A549 (cell line): Measurements from ENCODE around the gene TMTC1.

ENCODE experiments used
- BHLHE40 ChIP-seq: IDR thresholded peaks from 2 replicates; pipeline ENCODE4 v1.6.1; 2012; ENCODE audit warnings: low read depth, low read length, inconsistent platforms
- EP300 ChIP-seq, 2 experiments: fragments of >200 bp; sonication (Bioruptor Twin); formaldehyde crosslinking; IDR thresholded peaks; 2 replicates in 1 of 2; 3 replicates in 1 of 2; pipeline ENCODE4 v1.6.1; 2016 to 2017
- ESRRA ChIP-seq: fragments of 150-350 bp; IDR thresholded peaks from 2 replicates; pipeline ENCODE4 v1.6.1; 2014; ENCODE audit warnings: mild to moderate bottlenecking, low read length, borderline replicate concordance
- HDAC2 ChIP-seq: fragments of 200-600 bp; sonication (generic); IDR thresholded peaks from 2 replicates; pipeline ENCODE4 v1.6.1; 2016
- HOXB13 ChIP-seq: fragments of 250-450 bp; sonication (Bioruptor Pico); IDR thresholded peaks from 2 replicates; pipeline ENCODE4 v1.5.0; 2020; ENCODE audit warnings: low read depth, mild to moderate bottlenecking, moderate library complexity
- JUN ChIP-seq, 2 experiments: fragments of >200 bp; sonication (Bioruptor Twin); formaldehyde crosslinking; IDR thresholded peaks; 2 replicates in 1 of 2; 3 replicates in 1 of 2; pipeline ENCODE4 v1.6.1; 2016 to 2017
- KDM1A ChIP-seq: fragments of 200-600 bp; sonication (generic); IDR thresholded peaks from 2 replicates; pipeline ENCODE4 v1.6.1; 2016; ENCODE audit warnings: low read depth, mild to moderate bottlenecking
- MYC ChIP-seq: IDR thresholded peaks from 2 replicates; pipeline ENCODE4 v1.6.1; 2012; ENCODE audit warnings: mild to moderate bottlenecking, inconsistent platforms, low read length, improper control_type of control experiment, borderline replicate concordance
- POLR2A ChIP-seq: IDR thresholded peaks from 2 replicates; pipeline ENCODE4 v1.6.1; 2012; ENCODE audit warnings: mild to moderate bottlenecking, low read length
- RFX5 ChIP-seq: fragments of 450-650 bp; IDR thresholded peaks from 2 replicates; pipeline ENCODE4 v1.7.1; 2014; ENCODE audit warnings: antibody characterized with exemption, mild to moderate bottlenecking, moderate library complexity
- RNF2 ChIP-seq: fragments of 200-600 bp; sonication (generic); IDR thresholded peaks from 2 replicates; pipeline ENCODE4 v1.6.1; 2016; ENCODE audit warnings: low read depth, mild to moderate bottlenecking, antibody characterized with exemption, moderate library complexity, borderline replicate concordance
- TF ChIP-seq, protein P1 (sequence below): fragments of >200 bp; sonication (Bioruptor Twin); formaldehyde crosslinking; IDR thresholded peaks from 3 replicates; pipeline ENCODE4 v1.5.1; 2016
- TF ChIP-seq, protein P2 (sequence below): fragments of 200-600 bp; sonication (generic); IDR thresholded peaks from 2 replicates; pipeline ENCODE4 v1.6.1; 2016; ENCODE audit warnings: antibody characterized with exemption, mild to moderate bottlenecking, moderate library complexity

DNA sequence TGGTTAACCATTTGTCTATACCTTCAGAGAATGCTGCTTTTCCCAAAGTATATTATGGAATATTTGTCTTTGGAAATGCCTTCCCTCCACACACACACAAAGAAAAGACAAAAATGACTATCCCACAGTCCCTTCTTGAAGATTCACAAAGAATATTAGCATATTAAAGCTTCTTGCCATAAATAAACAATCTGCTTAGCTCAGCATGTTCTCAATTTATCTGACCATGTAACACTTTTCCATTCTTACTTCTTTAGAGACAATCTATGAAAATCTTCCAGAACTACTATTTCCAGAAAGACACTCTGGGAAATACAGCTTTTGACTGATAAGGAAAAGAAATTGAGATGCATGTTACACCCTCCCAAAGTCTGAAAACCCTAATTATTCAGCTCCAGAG is 227.4 kb downstream of the TMTC1 start:
- TF ChIP-seq, protein P1, sequence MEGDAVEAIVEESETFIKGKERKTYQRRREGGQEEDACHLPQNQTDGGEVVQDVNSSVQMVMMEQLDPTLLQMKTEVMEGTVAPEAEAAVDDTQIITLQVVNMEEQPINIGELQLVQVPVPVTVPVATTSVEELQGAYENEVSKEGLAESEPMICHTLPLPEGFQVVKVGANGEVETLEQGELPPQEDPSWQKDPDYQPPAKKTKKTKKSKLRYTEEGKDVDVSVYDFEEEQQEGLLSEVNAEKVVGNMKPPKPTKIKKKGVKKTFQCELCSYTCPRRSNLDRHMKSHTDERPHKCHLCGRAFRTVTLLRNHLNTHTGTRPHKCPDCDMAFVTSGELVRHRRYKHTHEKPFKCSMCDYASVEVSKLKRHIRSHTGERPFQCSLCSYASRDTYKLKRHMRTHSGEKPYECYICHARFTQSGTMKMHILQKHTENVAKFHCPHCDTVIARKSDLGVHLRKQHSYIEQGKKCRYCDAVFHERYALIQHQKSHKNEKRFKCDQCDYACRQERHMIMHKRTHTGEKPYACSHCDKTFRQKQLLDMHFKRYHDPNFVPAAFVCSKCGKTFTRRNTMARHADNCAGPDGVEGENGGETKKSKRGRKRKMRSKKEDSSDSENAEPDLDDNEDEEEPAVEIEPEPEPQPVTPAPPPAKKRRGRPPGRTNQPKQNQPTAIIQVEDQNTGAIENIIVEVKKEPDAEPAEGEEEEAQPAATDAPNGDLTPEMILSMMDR: no peak
- TF ChIP-seq KDM1A: no peak
- no peak for TF ChIP-seq ESRRA
- no peak for TF ChIP-seq MYC
- TF ChIP-seq HOXB13: no peak
- no peak for TF ChIP-seq RNF2
- TF ChIP-seq HDAC2: no peak
- TF ChIP-seq EP300 (IDR thresholded peaks at IDR 0.05): no peak
- TF ChIP-seq RFX5: no peak
- TF ChIP-seq POLR2A: no peak
- no peak for TF ChIP-seq JUN (IDR thresholded peaks at IDR 0.05)
- TF ChIP-seq, protein P2, sequence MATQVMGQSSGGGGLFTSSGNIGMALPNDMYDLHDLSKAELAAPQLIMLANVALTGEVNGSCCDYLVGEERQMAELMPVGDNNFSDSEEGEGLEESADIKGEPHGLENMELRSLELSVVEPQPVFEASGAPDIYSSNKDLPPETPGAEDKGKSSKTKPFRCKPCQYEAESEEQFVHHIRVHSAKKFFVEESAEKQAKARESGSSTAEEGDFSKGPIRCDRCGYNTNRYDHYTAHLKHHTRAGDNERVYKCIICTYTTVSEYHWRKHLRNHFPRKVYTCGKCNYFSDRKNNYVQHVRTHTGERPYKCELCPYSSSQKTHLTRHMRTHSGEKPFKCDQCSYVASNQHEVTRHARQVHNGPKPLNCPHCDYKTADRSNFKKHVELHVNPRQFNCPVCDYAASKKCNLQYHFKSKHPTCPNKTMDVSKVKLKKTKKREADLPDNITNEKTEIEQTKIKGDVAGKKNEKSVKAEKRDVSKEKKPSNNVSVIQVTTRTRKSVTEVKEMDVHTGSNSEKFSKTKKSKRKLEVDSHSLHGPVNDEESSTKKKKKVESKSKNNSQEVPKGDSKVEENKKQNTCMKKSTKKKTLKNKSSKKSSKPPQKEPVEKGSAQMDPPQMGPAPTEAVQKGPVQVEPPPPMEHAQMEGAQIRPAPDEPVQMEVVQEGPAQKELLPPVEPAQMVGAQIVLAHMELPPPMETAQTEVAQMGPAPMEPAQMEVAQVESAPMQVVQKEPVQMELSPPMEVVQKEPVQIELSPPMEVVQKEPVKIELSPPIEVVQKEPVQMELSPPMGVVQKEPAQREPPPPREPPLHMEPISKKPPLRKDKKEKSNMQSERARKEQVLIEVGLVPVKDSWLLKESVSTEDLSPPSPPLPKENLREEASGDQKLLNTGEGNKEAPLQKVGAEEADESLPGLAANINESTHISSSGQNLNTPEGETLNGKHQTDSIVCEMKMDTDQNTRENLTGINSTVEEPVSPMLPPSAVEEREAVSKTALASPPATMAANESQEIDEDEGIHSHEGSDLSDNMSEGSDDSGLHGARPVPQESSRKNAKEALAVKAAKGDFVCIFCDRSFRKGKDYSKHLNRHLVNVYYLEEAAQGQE: no peak
- no peak for TF ChIP-seq BHLHE40
